Activated CD4-positive, alpha-beta T cell treated with anti-CD3 and anti-CD28 coated beads for 36 hours (primary cell): Measurements from ENCODE around the gene RNGTT. TPM values are rescaled to one million over a fixed set of nuclear protein-coding genes. Genes with fewer than 3 reads are reported as not detected.
A peak's percentile ranks its signal among the peaks of the same experiment; 100 is the strongest.
"Not testable (repeated sequence)": the region's sequence is repeated elsewhere in the genome, so short reads cannot be mapped to it uniquely, and the experiment has no call there.

Experiments used
- ATAC-seq: fragments of 200-7000 bp; cut with Tn5 transposase; one replicate; pipeline ENCODE4 v1.10.0; 2021; ENCODE audit warnings: mild to moderate bottlenecking, moderate library complexity
- CTCF ChIA-PET: fragments of 350-600 bp; sonication (Branson Sonifier 250); formaldehyde crosslinking; loops from one replicate; lab custom pipeline; 2021; ENCODE audit warnings: antibody characterized with exemption; lab: Charles Lee
- POLR2A ChIA-PET: fragments of 350-600 bp; sonication (Branson Sonifier 250); formaldehyde crosslinking; loops from one replicate; lab custom pipeline; 2021; ENCODE audit warnings: antibody characterized with exemption, inconsistent platforms; lab: Charles Lee
- DNase-seq: peaks from one replicate; pipeline ENCODE4 v3.0.0-alpha.2; 2020
- H3K27ac Mint-ChIP-seq: one replicate; pipeline ENCODE4 v1.8.0; 2021; ENCODE audit warnings: mixed read lengths
- H3K27me3 Mint-ChIP-seq: one replicate; pipeline ENCODE4 v1.8.0; 2021; ENCODE audit warnings: mixed read lengths
- H3K36me3 Mint-ChIP-seq: one replicate; pipeline ENCODE4 v1.8.0; 2021; ENCODE audit warnings: low read depth, mixed read lengths
- H3K4me1 Mint-ChIP-seq: one replicate; pipeline ENCODE4 v1.8.0; 2021; ENCODE audit warnings: mixed read lengths
- H3K4me3 Mint-ChIP-seq: one replicate; pipeline ENCODE4 v1.8.0; 2021; ENCODE audit warnings: mild to moderate bottlenecking, moderate library complexity, mixed read lengths
- H3K9me3 Mint-ChIP-seq: one replicate; pipeline ENCODE4 v1.8.0; 2021; ENCODE audit warnings: low read depth, mixed read lengths
- intact Hi-C, 2 experiments: fragments of 100-400 bp; cut with DNase I in 1 of 2; cut with micrococcal nuclease in 1 of 2; formaldehyde crosslinking; loops; one replicate each; pipeline versions ENCODE4 v1.14.2 to v1.15.1; 2022 to 2024; cut with DNase I, micrococcal nuclease
- total RNA-seq, 2 experiments: library from RNA; stranded (reverse); gene quantifications; one replicate each; pipeline ENCODE4 v1.2.3, GENCODE V29; 2021

The RNGTT gene
- total RNA-seq, 2 experiments from 2014 or later, result 17.5 to 21.5 TPM

DNA sequence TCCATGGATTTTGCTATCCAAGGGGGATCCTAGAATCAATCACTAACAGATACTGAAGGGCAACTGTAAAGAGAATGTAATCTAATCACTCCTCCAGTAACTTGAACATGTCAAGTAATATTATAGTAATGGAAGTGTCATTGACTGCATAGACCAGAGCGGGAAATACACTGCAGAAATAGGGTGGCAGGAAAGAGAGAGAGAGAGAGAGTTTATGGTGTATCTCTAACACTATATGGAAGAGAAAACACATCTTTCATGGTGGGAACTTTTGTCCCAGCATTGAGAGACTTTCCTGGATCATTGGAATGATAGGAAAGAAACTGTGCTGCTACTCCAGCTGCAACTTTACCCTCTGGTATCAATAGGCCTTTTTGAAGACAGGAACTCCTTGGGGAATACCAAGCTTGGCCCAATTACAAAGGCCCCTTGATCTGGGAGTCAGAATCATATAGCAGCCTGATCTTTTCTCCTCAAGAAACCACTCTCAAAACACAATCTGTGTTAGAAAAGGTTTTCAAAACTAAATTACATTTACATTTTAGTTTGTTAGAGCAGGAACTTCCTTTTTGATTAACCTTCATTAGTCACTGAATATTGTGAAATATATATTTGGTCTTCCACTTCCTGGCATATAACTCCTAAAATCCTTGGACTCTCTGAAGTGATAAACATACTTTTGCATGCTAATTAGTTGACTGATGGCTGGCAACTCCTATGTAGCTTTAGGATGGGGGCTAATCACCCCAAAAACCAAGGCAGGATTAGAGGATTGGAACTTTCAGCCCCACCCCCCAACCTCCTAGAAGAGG is 29.5 kb upstream of the RNGTT start:
- Mint-ChIP-seq H3K36me3 (no peaks in the 10 kb centered on the region), H3K27ac (no peak overlapping the region), H3K4me3 (no peak overlapping the region), H3K4me1 (no peaks in the 10 kb centered on the region), H3K27me3 (no peaks in the 10 kb centered on the region), H3K9me3 (no peaks in the 10 kb centered on the region)
- ATAC-seq (no peak), DNase-seq (no peak)
- ChIA-PET CTCF (interaction anchor here (0.6 to 0.8 kb wide), 3 partner anchors 10 to 1604 kb away, joined by 3 read pairs; no protein-coding TSS in a partner anchor), POLR2A (no interaction called here)
- intact Hi-C loops, result no loop called here

GRCh38 chr6:88989215-88989614 is 25.8 kb upstream of the RNGTT start:
- ATAC-seq, result no peak
- intact Hi-C loops, result no loop called here
- no peak for DNase-seq
- Mint-ChIP-seq H3K9me3 (no peaks in the 10 kb centered on the region), H3K36me3 (no peaks in the 10 kb centered on the region), H3K4me3 (no peak overlapping the region), H3K4me1 (no peaks in the 10 kb centered on the region), H3K27ac (no peak overlapping the region), H3K27me3 (no peaks in the 10 kb centered on the region)
- POLR2A ChIA-PET, result no interaction called here
- CTCF ChIA-PET, result interaction anchor here (0.6 to 0.9 kb wide), 2 partner anchors 64 to 221 kb away, joined by 3 to 5 read pairs; no protein-coding TSS in a partner anchor

DNA sequence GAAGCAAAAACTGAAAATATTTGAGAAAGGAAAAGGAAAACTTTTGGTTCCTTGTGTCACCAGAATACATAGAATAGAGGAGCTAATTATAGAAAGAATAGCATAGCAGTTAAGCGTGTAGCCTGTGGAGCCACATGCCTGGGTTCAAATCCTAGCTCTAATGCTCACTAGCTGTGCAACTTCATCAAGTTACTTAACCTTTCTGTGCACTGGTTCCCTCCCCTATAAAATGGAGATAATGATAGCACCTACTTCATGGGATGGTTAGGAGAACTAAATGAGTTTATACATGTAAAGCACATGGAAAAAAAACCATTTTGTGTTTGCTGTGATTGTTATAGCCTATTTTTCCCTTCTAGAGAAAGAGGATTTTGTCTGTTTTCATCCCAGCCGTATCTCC is 24.5 kb upstream of the RNGTT start:
- H3K4me3 Mint-ChIP-seq, result no peak overlapping the region
- DNase-seq (no peak), ATAC-seq (no peak)
- no peaks in the 10 kb centered on the region for H3K4me1 Mint-ChIP-seq
- intact Hi-C loops, result no loop called here
- ChIA-PET CTCF (interaction anchor here (0.6 to 0.9 kb wide), 2 partner anchors 36 to 252 kb away, joined by 3 to 5 read pairs; no protein-coding TSS in a partner anchor), POLR2A (no interaction called here)
- no peaks in the 10 kb centered on the region for H3K27me3 Mint-ChIP-seq
- no peaks in the 10 kb centered on the region for H3K36me3 Mint-ChIP-seq
- H3K27ac Mint-ChIP-seq, result no peak overlapping the region
- no peaks in the 10 kb centered on the region for H3K9me3 Mint-ChIP-seq

DNA sequence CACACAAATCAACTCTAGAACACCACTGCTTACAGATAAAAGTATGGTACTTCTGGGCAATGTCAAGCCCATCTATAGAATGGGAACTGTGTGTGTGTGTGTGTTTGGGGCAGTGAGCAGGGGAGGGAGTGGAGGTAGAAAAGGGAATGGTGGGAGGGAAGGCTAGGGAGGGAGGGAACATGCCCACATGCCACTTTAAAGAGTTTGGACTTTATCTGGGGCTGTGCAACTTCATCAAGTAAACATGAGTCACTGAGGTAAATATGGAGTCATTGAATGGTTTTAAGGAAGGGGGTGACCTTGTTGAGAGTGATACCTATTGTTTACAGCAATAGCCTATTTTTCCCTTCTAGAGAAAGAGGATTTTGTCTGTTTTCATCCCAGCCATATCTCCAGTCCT is 22.5 kb upstream of the RNGTT start:
- no peak overlapping the region for H3K27ac Mint-ChIP-seq
- H3K4me1 Mint-ChIP-seq, result no peaks in the 10 kb centered on the region
- H3K4me3 Mint-ChIP-seq, result no peak overlapping the region
- DNase-seq (no peak), ATAC-seq (no peak)
- no peaks in the 10 kb centered on the region for H3K9me3 Mint-ChIP-seq
- peaks cover 3% of the 10 kb centered on the region for H3K27me3 Mint-ChIP-seq
- intact Hi-C loops, result no loop called here
- CTCF ChIA-PET, result interaction anchor here (1.2 to 4.5 kb wide), 2 partner anchors 162 to 255 kb away, joined by 4 to 35 read pairs; no protein-coding TSS in a partner anchor
- POLR2A ChIA-PET, result no interaction called here
- no peaks in the 10 kb centered on the region for H3K36me3 Mint-ChIP-seq

- ATAC-seq (no peak), DNase-seq (no peak)
- H3K27me3 Mint-ChIP-seq, result peaks cover 3% of the 10 kb centered on the region
- H3K4me3 Mint-ChIP-seq, result no peak overlapping the region
- ChIA-PET POLR2A (no interaction called here), CTCF (interaction anchor here (0.8 to 4.5 kb wide), 8 partner anchors 95 to 387 kb away, joined by 3 to 35 read pairs (median 15); partner anchors contain the start of gene PNRC1)
- H3K9me3 Mint-ChIP-seq, result no peaks in the 10 kb centered on the region
- H3K4me1 Mint-ChIP-seq, result no peaks in the 10 kb centered on the region
- H3K36me3 Mint-ChIP-seq, result no peaks in the 10 kb centered on the region
- no peak overlapping the region for H3K27ac Mint-ChIP-seq
- intact Hi-C loops, result loop anchor here (5.0 kb wide), 3 partner anchors 133 to 383 kb away; partner anchors contain the start of gene SRSF12 (in 1 of the 2)
Measured at GRCh38 chr6:88984606-88985005, 21.2 kb upstream of the RNGTT start.

DNA sequence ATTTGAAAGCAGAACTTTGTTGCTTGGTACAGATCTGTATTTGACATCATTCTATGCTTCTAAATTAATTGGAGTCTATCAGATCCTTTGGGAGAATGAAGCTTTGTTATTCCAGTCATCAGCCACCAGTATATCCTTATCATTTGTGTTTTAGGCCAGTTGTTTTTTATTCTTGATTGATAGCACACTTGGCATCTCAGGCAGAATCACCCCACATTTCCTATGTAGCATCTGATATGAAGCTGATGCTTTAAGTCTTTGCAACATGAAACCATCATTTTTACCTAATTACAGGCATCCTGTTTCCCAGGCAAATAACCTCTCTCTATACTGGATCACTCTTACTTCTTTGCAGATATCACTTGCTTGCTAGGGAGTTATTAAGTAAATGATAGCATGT is 20.7 kb upstream of the RNGTT start:
- POLR2A ChIA-PET, result no interaction called here
- intact Hi-C loops, result loop anchor here (5.0 kb wide), 3 partner anchors 133 to 383 kb away; partner anchors contain the start of gene SRSF12 (in 1 of the 2)
- no peaks in the 10 kb centered on the region for H3K9me3 Mint-ChIP-seq
- no peak for ATAC-seq
- DNase-seq, result no peak
- H3K27me3 Mint-ChIP-seq, result peaks cover 3% of the 10 kb centered on the region
- H3K4me3 Mint-ChIP-seq, result no peak overlapping the region
- CTCF ChIA-PET, result interaction anchor here (0.6 to 4.5 kb wide), 12 partner anchors 35 to 615 kb away, joined by 3 to 35 read pairs (median 7); partner anchors contain the start of gene PNRC1
- no peaks in the 10 kb centered on the region for H3K36me3 Mint-ChIP-seq
- no peak overlapping the region for H3K27ac Mint-ChIP-seq
- H3K4me1 Mint-ChIP-seq, result no peaks in the 10 kb centered on the region

GRCh38 chr6:88983532-88983931 is 20.1 kb upstream of the RNGTT start:
- ATAC-seq (no peak), DNase-seq (peak; percentile 25)
- no peak overlapping the region for H3K4me3 Mint-ChIP-seq
- H3K27ac Mint-ChIP-seq, result no peak overlapping the region
- H3K9me3 Mint-ChIP-seq, result no peaks in the 10 kb centered on the region
- H3K36me3 Mint-ChIP-seq, result no peaks in the 10 kb centered on the region
- no peaks in the 10 kb centered on the region for H3K4me1 Mint-ChIP-seq
- CTCF ChIA-PET, result interaction anchor here (0.6 to 4.5 kb wide), 31 partner anchors 9 to 616 kb away, joined by 3 to 35 read pairs (median 5); partner anchors contain the start of genes GABRR1, PM20D2 and PNRC1
- intact Hi-C loops, result loop anchor here (2.0 to 5.0 kb wide), 5 partner anchors 134 to 627 kb away; partner anchors contain the start of gene SRSF12 (in 1 of the 2)
- POLR2A ChIA-PET, result interaction anchor here (0.7 to 1.2 kb wide), 2 partner anchors 20 to 176 kb away, joined by 3 to 4 read pairs; partner anchors contain the start of gene RNGTT
- peaks cover 3% of the 10 kb centered on the region for H3K27me3 Mint-ChIP-seq

- not testable (repeated sequence) for H3K9me3 Mint-ChIP-seq, H3K4me1 Mint-ChIP-seq, DNase-seq, H3K27ac Mint-ChIP-seq, H3K27me3 Mint-ChIP-seq, H3K36me3 Mint-ChIP-seq, H3K4me3 Mint-ChIP-seq
- ChIA-PET POLR2A (interaction anchor here (0.7 to 1.2 kb wide), 3 partner anchors 20 to 177 kb away, joined by 3 to 4 read pairs (median 4); partner anchors contain the start of gene RNGTT), CTCF (interaction anchor here (0.6 to 4.5 kb wide), 42 partner anchors 9 to 428 kb away, joined by 3 to 35 read pairs (median 5); partner anchors contain the start of genes GABRR1, PM20D2, PNRC1 and RNGTT)
- intact Hi-C loops, result loop anchor here (2.0 to 5.0 kb wide), 5 partner anchors 134 to 628 kb away; partner anchors contain the start of gene SRSF12 (in 1 of the 2)
- ATAC-seq, result peak; percentile 12
Measured at GRCh38 chr6:88983129-88983528, 19.7 kb upstream of the RNGTT start.

- no peaks in the 10 kb centered on the region for H3K36me3 Mint-ChIP-seq
- intact Hi-C loops, result loop anchor here (1.0 to 5.0 kb wide), 9 partner anchors 97 to 628 kb away; partner anchors contain the start of genes PNRC1 (in 1 of the 2) and SRSF12 (in 1 of the 2)
- H3K4me1 Mint-ChIP-seq, result no peaks in the 10 kb centered on the region
- POLR2A ChIA-PET, result interaction anchor here (0.6 to 1.2 kb wide), 3 partner anchors 20 to 100 kb away, joined by 3 to 4 read pairs (median 4); partner anchors contain the start of gene RNGTT
- no peak overlapping the region for H3K27ac Mint-ChIP-seq
- H3K9me3 Mint-ChIP-seq, result no peaks in the 10 kb centered on the region
- ATAC-seq (peak; percentile 96), DNase-seq (peak; percentile 45)
- no peak overlapping the region for H3K4me3 Mint-ChIP-seq
- peaks cover 3% of the 10 kb centered on the region for H3K27me3 Mint-ChIP-seq
- CTCF ChIA-PET, result interaction anchor here (0.6 to 4.5 kb wide), 46 partner anchors 9 to 389 kb away, joined by 3 to 35 read pairs (median 4); partner anchors contain the start of genes GABRR1, PM20D2, PNRC1 and RNGTT
Measured at GRCh38 chr6:88982720-88983119, 19.3 kb upstream of the RNGTT start.

DNA sequence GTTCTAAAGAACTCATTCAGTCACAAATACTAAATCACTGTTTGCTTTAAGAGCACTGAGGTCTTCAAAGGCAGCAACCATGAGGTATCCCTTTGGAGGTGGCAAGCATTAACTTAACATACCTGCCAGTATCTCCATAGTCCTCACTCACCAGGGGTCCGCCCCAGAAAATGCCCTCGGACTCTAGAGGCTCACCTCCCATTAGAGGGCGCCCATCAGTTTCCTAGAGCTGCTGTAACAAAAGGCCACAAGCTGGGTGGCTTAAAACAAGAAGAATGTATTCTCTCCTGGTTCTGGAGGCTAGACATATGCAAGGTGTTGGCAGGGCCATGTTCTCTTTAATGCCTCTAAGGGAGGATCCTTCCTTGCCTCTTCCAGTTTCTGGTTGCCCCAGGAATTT is 12.0 kb upstream of the RNGTT start:
- Mint-ChIP-seq H3K4me3 (no peak overlapping the region), H3K27me3 (no peaks in the 10 kb centered on the region), H3K9me3 (no peaks in the 10 kb centered on the region), H3K27ac (no peak overlapping the region), H3K4me1 (no peaks in the 10 kb centered on the region), H3K36me3 (no peaks in the 10 kb centered on the region)
- intact Hi-C loops, result no loop called here
- CTCF ChIA-PET, result interaction anchor here (0.6 to 1.5 kb wide), 3 partner anchors 54 to 826 kb away, joined by 3 read pairs; no protein-coding TSS in a partner anchor
- POLR2A ChIA-PET, result no interaction called here
- ATAC-seq, result no peak
- DNase-seq, result no peak
